ENCODE measurements around the gene CCDC154.
"Not testable (repeated sequence)": the region's sequence is repeated elsewhere in the genome, so short reads cannot be mapped to it uniquely, and the experiment has no call there.

CCDC154 gene

GRCh38 chr16:1474082-1474795 lies 29.9 kb upstream of the CCDC154 start:
- DNase-seq, result no peak

- no peak for DNase-seq
Observed at GRCh38 chr16:1472974-1473373, 28.6 kb upstream of the CCDC154 start.

- peak; percentile 31 for DNase-seq
Observed at GRCh38 chr16:1471569-1472194, 27.3 kb upstream of the CCDC154 start.

- peak; percentile 90 for DNase-seq
Observed at GRCh38 chr16:1470481-1471251, 26.3 kb upstream of the CCDC154 start.

- DNase-seq, result peak; percentile 94
Observed at GRCh38 chr16:1469693-1470201, 25.4 kb upstream of the CCDC154 start.

GRCh38 chr16:1469141-1469540 lies 24.8 kb upstream of the CCDC154 start:
- not testable (repeated sequence) for DNase-seq

- peak; percentile 38 for DNase-seq
Observed at GRCh38 chr16:1468426-1468810, 24.1 kb upstream of the CCDC154 start.

GRCh38 chr16:1466968-1467521 lies 22.7 kb upstream of the CCDC154 start:
- peak; percentile 11 for DNase-seq

- DNase-seq, result no peak
Observed at GRCh38 chr16:1466054-1466453, 21.7 kb upstream of the CCDC154 start.

GRCh38 chr16:1465567-1465915 lies 21.2 kb upstream of the CCDC154 start:
- no peak for DNase-seq

GRCh38 chr16:1464894-1465566 lies 20.7 kb upstream of the CCDC154 start:
- DNase-seq, result no peak

- no peak for DNase-seq
Observed at GRCh38 chr16:1464196-1464893, 20.0 kb upstream of the CCDC154 start.

- no peak for DNase-seq
Observed at GRCh38 chr16:1461146-1461545, 16.8 kb upstream of the CCDC154 start.

GRCh38 chr16:1460602-1461138 lies 16.3 kb upstream of the CCDC154 start:
- DNase-seq, result no peak

- DNase-seq, result no peak
Observed at GRCh38 chr16:1459967-1460366, 15.6 kb upstream of the CCDC154 start.

GRCh38 chr16:1458977-1459341 lies 14.6 kb upstream of the CCDC154 start:
- DNase-seq, result no peak

GRCh38 chr16:1458336-1458976 lies 14.1 kb upstream of the CCDC154 start:
- peak; percentile 51 for DNase-seq

- DNase-seq, result no peak
Observed at GRCh38 chr16:1457489-1458245, 13.3 kb upstream of the CCDC154 start.

GRCh38 chr16:1456951-1457350 lies 12.6 kb upstream of the CCDC154 start:
- no peak for DNase-seq

Measured in MV-4-11 (cell line).